GM18858 (cell line): ENCODE results near the gene B3GAT3.
"Not testable (repeated sequence)": the region's sequence is repeated elsewhere in the genome, so short reads cannot be mapped to it uniquely, and the experiment has no call there.

Source experiments
- ATAC-seq: cut with Tn5 transposase; IDR thresholded peaks from one replicate; pipeline ENCODE4 v1.9.1; 2021; ENCODE audit not compliant: unreplicated experiment

Gene B3GAT3

GRCh38 chr11:62604460-62605120, 17.2 kb downstream of the B3GAT3 start:
- ATAC-seq, result no peak

- ATAC-seq, result no peak
Observed at GRCh38 chr11:62603776-62604299, 17.9 kb downstream of the B3GAT3 start.

GRCh38 chr11:62603072-62603408, 18.7 kb downstream of the B3GAT3 start:
- no peak for ATAC-seq

- no peak for ATAC-seq
Observed at GRCh38 chr11:62602141-62603071, 19.4 kb downstream of the B3GAT3 start.

- peak; percentile 66 for ATAC-seq
Observed at GRCh38 chr11:62601372-62602140, 20.2 kb downstream of the B3GAT3 start, which contains the start of gene MTA2. Gene MTA2 (minus strand): TSS chr11:62601865. CDS start chr11:62601450, 415 bp downstream.

- no peak for ATAC-seq
Observed at GRCh38 chr11:62601122-62601371, 20.7 kb downstream of the B3GAT3 start.

GRCh38 chr11:62600367-62601121, 21.2 kb downstream of the B3GAT3 start:
- no peak for ATAC-seq

GRCh38 chr11:62599901-62600300, 21.9 kb downstream of the B3GAT3 start:
- no peak for ATAC-seq

- ATAC-seq, result no peak
Observed at GRCh38 chr11:62599069-62599696, 22.6 kb downstream of the B3GAT3 start.

GRCh38 chr11:62595124-62595523, 26.7 kb downstream of the B3GAT3 start:
- no peak for ATAC-seq

GRCh38 chr11:62593434-62594044, 28.2 kb downstream of the B3GAT3 start:
- no peak for ATAC-seq

- no peak for ATAC-seq
Observed at GRCh38 chr11:62592989-62593421, 28.8 kb downstream of the B3GAT3 start.

- no peak for ATAC-seq
Observed at GRCh38 chr11:62592146-62592815, 29.5 kb downstream of the B3GAT3 start.

GRCh38 chr11:62591448-62592145, 30.2 kb downstream of the B3GAT3 start, which contains the start of gene TUT1:
Gene TUT1 (minus strand): TSS chr11:62591523. CDS start chr11:62591485, 38 bp downstream.
- ATAC-seq, result peak; percentile 67

GRCh38 chr11:62588966-62589637, 32.7 kb downstream of the B3GAT3 start:
- ATAC-seq, result no peak

- ATAC-seq, result not testable (repeated sequence)
Observed at GRCh38 chr11:62585356-62585755, 36.4 kb downstream of the B3GAT3 start.

- not testable (repeated sequence) for ATAC-seq
Observed at GRCh38 chr11:62581735-62582134, 40.1 kb downstream of the B3GAT3 start.
